HG02763 (cell line): Measurements from ENCODE around the gene OR5V1.
"Not testable (repeated sequence)": the region's sequence is repeated elsewhere in the genome, so short reads cannot be mapped to it uniquely, and the experiment has no call there.

Experiments
- ATAC-seq: cut with Tn5 transposase; IDR thresholded peaks from one replicate; pipeline ENCODE4 v1.9.1; 2021; ENCODE audit warnings: mild to moderate bottlenecking, moderate library complexity; ENCODE audit not compliant: unreplicated experiment

The OR5V1 gene

DNA sequence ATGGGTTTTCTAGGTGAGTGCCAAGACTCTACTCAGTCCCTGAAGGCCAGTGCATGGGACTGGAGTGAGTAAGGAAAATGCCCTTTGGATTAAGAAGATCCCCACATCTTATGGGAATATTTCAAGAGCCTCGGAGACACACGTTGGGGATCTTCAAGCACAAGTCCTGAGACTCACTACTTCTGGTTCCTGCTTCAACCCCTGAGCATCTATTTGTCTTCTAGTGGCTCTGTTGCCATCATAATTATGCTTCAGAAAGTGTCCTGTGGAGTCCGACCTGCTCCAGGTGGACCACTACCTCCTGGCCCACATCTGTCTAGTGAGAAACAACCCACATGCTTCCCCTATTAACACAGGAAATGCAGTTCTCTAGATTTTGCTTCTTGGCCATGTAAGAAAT is at the start of gene OR5V1:
Gene OR5V1, minus strand, starts transcription at position 101 of the 400 bp plus-strand sequence. CDS start 12,670 bp downstream, outside the sequence.
- ATAC-seq = no peak

DNA sequence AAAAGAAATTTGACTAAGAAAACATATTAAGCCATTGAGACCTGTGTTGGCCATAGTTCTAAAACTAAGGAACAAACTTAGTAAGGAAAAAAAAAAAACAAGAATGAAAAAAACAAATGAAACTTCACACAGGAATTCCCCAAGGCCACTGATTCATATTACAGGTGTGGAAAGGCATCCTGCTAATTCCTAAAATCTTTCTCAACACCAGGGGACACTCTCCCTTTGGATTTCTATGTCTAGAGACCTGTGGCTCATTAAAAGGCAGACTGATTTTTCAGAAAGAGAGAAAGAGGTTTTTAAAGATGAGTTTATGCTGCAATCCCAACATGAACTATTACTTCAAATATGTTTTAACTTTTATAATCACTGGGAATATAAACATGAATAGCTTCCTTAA is 45.9 kb upstream of the OR5V1 start, which contains the start of gene OR12D1:
Gene OR12D1, plus strand, starts transcription at position 341 of the 400 bp plus-strand sequence.
- no peak for ATAC-seq

DNA sequence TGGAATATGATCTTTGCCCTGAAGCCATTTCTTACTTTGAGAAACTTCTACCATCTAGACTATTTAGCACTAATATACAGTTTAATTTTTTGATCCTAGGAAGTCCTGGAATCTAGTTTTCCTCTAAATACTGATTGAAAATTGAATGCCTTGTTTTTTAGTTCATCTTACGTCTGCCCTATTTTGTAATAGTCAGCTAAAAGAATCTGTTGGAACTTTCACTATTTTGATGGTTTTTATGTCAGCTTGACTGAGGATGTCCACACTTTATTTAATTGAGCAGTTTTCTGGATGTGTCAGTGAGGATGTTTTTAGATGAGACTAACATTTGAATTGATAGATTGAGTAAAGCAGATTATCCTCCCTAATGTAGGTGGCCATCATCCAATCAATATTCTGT is 35.1 kb upstream of the OR5V1 start:
- no peak for ATAC-seq

DNA sequence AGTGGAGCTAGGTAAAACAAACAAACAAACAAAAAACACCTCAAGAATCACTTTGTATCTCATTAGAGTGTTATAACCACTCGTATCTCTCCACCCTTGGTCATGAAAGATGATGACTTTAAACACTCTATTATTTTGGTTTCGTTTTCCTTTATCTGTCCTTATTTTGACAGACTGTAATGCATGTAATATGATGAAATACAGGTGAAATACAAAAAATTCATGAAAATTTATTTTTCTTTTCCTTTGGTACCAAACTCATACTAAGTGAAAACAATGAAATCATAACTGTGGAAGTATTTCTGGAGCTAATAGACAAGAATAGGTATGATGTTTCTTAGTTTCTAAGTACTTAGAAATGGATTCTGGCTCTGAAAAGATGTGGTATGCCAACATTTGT is 30.9 kb upstream of the OR5V1 start:
- ATAC-seq = no peak

DNA sequence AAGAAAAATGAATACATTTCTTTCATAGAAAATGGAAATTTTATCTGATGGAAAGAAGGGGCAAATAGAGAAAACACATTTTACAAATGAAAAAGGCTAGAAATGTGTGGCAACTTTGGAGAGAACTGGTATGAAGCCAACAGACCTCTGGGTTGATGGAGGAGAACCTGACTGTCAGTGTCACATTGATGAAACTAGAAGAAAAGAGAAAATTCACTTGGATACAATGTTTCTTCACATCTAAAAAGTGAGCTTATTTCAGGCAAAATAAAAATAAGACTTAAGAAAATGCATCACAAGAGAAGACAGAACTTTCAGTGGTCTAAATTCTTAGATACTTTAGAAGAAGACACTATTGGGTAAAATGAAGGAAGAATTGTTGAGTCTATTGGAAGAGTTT is 26.7 kb upstream of the OR5V1 start, which contains the start of gene OR12D2:
Gene OR12D2, plus strand, starts transcription at position 301 of the 400 bp plus-strand sequence. CDS start 1,069 bp downstream, outside the sequence.
- ATAC-seq = no peak

DNA sequence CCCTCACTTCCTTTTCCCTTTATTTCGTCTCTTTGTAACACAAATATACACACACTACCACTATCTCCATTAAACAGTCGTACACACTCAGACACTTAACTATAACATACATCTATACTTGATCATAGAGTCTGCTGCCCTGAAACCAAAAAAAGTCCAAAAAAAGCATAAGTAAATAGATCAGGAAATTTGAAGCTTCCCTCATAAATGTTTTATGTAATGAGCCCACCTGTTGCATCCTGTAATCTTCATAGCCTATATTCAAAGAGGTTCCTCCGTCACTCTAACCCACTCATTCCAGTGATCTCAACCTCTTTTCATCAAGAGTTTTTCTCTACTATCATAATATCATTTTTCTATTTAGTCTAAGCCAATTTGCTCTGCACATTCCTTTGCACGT is 19.9 kb upstream of the OR5V1 start:
- no peak for ATAC-seq

DNA sequence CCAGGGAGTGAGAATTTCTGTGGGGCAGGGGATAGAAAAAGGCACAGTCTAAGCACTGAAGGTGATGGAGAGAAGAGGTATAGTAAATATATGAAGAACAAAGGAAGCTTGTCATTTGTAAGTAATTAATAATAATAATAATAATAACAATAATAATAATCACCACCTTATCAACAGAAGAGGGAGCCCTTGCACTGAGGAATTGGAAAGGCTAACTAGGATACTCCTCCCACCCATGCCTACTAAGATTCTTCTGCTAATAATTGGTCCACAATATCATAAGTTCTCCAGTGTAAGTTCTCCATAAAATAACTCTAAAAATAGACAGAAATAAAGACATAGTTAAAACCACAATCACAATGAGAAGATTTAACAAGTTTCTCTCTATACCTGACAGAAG is 7.3 kb upstream of the OR5V1 start:
- ATAC-seq = no peak

DNA sequence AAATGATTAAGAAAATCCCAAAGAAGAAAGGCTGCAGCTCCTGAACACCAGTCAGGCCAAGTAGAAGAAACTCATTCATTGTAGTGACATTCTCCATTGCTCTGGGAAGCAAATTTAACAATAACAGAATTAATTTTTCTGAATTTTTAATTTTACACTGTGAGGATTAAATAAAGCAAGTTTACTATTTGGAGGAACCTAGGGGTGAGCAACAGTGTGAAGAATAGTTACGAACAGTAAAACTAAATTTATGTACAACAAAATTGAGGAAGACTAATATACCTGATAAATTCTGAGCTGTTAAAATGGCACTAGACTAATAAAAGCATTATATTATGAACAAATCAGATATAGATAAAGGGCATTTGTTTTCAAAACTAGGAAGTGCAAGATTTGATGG is 6.5 kb upstream of the OR5V1 start, which contains the start of gene OR12D3:
Gene OR12D3, minus strand, starts transcription at position 101 of the 400 bp plus-strand sequence. Its CDS starts 4 bp downstream, at position 97.
- no peak for ATAC-seq

DNA sequence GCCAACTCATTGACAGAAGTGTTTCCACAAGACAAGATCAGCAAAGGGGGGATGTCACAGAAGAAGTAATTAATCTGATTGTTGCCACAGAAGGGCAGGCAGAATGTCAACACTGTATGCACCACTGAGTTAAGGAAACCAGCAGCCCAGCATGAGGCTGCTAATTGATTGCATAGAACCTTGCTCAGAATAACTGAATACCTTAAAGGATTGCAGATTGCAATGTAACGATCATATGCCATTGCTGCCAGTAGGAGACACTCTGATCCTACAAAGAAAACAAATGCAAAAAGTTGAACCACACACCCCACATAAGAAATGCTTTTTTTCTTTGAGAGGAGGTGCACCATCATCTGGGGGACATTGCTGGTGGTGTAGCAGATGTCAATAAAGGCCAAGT is 13.1 kb downstream of the OR5V1 start:
- ATAC-seq = no peak

DNA sequence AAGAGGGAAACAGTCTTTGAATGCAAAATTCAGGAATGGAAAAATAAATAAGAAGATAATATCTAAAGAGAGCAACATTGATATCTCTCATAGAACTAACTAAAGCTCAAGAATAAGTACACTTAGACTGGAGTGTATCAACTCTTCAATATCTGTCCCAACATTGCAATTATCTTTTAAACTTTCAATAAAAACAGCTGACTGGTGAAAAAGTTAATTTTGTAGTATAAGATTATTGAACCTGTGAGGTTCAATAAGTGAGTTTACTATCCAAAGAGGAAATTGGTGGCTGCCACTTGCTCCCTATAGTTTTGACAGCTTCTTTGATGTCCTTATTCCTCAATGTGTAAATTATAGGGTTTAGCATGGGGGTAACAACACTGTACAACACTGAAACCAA is 13.7 kb downstream of the OR5V1 start:
- no peak for ATAC-seq

DNA sequence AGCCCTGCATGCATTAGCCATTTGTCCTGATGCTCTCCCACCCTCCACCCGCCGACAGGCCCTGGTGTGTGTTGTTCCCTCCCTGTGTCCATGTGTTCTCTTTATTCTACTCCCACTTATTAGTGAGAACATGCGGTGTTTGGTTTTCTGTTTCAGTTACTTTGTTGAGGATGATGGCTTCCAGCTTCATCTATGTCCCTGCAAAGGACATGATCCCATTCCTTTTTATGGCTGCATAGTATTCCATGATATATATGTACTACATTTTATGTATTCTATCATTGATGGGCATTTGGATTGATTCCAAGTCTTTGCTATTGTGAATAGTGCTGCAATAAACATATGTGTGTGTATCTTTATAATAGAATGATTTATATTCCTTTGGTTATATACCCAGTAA is 19.3 kb downstream of the OR5V1 start:
- ATAC-seq = not testable (repeated sequence)

DNA sequence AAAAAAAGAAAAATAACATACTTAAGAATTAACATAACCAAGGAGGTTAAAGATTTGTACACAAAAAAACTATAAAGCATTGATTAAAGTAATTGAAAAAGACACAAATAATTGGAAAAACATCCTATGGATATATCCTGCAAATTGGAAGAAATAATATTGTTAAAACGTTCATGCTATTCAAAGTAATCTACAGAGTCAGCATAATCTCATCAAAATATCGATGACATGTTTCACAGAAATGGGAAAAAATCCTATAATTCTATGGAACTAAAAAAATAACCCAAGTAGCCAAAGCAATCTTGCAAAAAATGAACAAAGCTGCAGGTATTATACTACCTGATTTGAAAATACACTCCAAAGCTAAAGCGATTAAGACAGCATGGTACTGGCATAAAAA is 23.3 kb downstream of the OR5V1 start:
- ATAC-seq = no peak

DNA sequence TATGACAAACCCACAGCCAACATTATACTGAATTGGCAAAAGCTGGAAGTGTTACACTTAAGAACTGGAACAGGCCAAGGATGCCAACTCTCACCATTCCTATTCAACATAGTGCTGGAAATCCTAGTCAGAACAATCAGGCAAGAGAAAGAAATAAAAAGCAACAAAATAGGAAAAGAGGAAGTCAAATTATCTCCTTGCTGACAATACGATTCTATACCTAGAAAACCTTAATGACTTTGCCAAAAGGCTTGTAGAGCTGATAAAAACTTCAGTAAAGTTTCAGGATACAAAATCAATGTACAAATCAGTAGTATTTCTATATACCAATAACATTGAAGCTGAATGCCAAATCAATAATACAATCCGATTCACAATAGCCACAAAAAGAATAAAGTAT is 32.4 kb downstream of the OR5V1 start:
- ATAC-seq = no peak

DNA sequence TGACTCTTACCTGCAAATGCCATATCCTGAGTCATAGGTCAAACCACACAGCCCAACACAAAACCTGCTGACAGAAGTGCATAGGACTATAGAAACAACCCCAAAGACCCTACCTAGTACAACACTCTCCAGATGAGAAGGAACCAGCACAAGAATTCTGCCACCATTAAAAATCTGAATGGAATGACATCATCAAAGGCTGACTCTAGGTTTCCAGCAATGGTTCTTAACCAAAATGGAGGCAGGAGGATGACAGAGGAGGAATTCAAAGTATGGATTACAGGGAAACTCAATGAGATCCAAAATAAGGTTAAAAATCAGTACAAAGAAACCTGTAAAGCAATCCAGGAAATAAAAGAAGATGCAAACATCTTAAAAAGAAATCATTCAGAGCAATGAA is 36.0 kb downstream of the OR5V1 start:
- no peak for ATAC-seq

DNA sequence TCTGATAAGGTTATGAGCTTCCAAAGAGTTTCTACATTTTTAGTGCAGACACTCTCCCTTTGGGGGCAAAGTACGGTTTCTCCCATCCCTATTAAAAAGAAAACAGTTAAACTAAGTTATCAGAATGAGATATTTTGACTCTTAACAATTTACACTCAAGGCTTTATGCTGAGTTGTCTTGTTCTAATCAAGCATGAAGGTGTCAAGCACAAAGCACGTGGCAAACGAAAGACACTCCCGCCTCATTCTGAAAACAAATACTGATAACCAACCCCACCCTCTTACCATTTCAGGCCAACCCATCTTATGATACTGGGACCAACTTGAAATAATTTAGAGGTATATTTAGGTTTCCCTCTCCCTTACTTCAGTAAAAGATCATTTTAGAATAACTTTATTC is 42.9 kb downstream of the OR5V1 start:
- ATAC-seq = no peak

DNA sequence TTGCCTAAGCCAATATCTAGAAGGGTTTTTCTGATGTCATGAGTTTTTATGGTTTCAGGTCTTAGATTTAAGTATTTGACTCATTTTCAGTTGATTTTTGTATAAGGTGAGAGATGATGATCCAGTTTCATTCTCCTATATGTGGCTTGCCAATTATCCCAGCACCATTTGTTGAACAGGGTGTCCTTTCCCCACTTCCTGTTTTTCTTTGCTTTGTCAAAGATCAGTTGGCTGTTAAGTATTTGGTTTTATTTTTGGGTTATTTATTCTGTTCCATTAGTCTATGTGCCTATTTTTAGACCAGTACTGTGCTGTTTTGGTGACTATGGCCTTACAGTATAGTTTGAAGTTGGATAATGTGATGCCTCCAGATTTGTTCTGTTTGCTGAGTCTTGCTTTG is 45.3 kb downstream of the OR5V1 start:
- ATAC-seq = not testable (repeated sequence)

DNA sequence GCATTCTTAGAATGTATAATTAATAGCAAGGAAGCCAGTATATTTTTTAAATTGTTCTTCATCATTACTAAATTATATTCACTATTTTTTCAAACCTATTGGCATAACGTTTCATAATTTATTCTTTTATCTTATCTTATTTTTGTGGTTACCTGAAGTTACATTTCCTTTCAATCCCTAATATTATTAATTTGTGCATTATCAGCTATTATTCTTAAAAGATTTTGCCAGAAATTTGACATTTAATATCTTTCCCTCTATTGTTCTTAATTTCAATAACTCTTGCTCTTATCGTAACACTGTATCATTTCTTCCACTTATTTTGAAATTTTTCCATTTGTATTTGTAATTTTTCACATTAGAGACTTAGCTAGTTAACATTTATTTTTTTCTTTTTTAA is 48.7 kb downstream of the OR5V1 start:
- no peak for ATAC-seq
